GM12878 (cell line): Measurements from ENCODE around the gene GMPPA. TPM values are rescaled to one million over a fixed set of nuclear protein-coding genes. Genes with fewer than 3 reads are reported as not detected.
A peak's percentile ranks its signal among the peaks of the same experiment; 100 is the strongest.

Source experiments
- ATAC-seq: fragments of 200-7000 bp; cut with Tn5 transposase; 3 replicates; pipeline ENCODE4 v1.9.1; 2020; ENCODE audit warnings: mild to moderate bottlenecking, moderate library complexity
- BruUV-seq: library from RNA; stranded (reverse); fragments of 400-500 nt; replicated peaks from 2 replicates; lab custom pipeline; 2021; lab: Mats Ljungman, UMichigan
- CTCF ChIA-PET: fragments of 300-600 bp; sonication (Branson Sonifier 250); formaldehyde crosslinking; extraction: SDS; loops from one replicate; lab custom pipeline; 2021; ENCODE audit warnings: inconsistent platforms; lab: Yijun Ruan, JAX
- POLR2A ChIA-PET: fragments of 350-600 bp; formaldehyde crosslinking; extraction: SDS; loops from one replicate; lab custom pipeline; 2021; ENCODE audit warnings: inconsistent platforms; lab: Charles Lee
- RAD21 ChIA-PET: fragments of 300-600 bp; sonication (Branson Sonifier 250); formaldehyde crosslinking; loops from one replicate; lab custom pipeline; 2023; ENCODE audit warnings: antibody characterized with exemption; ENCODE audit not compliant: unreplicated experiment; lab: Charles Lee
- SMC1A ChIA-PET: fragments of 300-600 bp; sonication (Branson Sonifier 250); formaldehyde crosslinking; loops from one replicate; lab custom pipeline; 2023; ENCODE audit not compliant: unreplicated experiment, uncharacterized antibody; lab: Charles Lee
- DNase-seq: peaks from one replicate; pipeline ENCODE4 v3.0.0-alpha.2; 2011; ENCODE audit warnings: low read depth, low spot score
- FAIRE-seq: peaks from 3 replicates; lab custom pipeline; 2011; peaks lifted over from hg19 to GRCh38; lab: Jason Lieb, UNC
- H2AFZ ChIP-seq: 2 replicates; pipeline ENCODE4 v1.6.0; 2011; ENCODE audit warnings: low read depth, low read length, control low read depth; ENCODE audit not compliant: control insufficient read depth
- H3K27ac ChIP-seq: 2 replicates; pipeline ENCODE4 v1.5.1; 2011; ENCODE audit warnings: control low read depth; ENCODE audit not compliant: control insufficient read depth, insufficient read depth
- H3K27me3 ChIP-seq, 2 experiments: replicated peaks in 1 of 2; 2 replicates each; pipeline versions ENCODE4 v1.6.0 to v1.6.1; 2011; ENCODE audit warnings: low read length in 1 of 2; ENCODE audit not compliant: control insufficient read depth in 2 of 2, insufficient read depth in 2 of 2
- H3K36me3 ChIP-seq, 2 experiments: 2 replicates each; pipeline ENCODE4 v1.5.1; 2011; ENCODE audit warnings: low read length in 1 of 2; ENCODE audit not compliant: control insufficient read depth in 2 of 2, insufficient read depth in 2 of 2
- H3K4me1 ChIP-seq: 2 replicates; pipeline ENCODE4 v1.6.1; 2011; ENCODE audit warnings: mild to moderate bottlenecking, low read length, moderate library complexity, mixed read lengths; ENCODE audit not compliant: control insufficient read depth, insufficient read depth
- H3K4me2 ChIP-seq: 2 replicates; pipeline ENCODE4 v1.6.0; 2011; ENCODE audit warnings: control low read depth; ENCODE audit not compliant: control insufficient read depth, insufficient read depth
- H3K4me3 ChIP-seq: fragments of 200-600 bp; sonication (generic); 2 replicates; pipeline ENCODE4 v1.5.1; 2016
- H3K79me2 ChIP-seq: 2 replicates; pipeline ENCODE4 v1.6.0; 2011; ENCODE audit warnings: low read length; ENCODE audit not compliant: control insufficient read depth, insufficient read depth
- H3K9ac ChIP-seq: 2 replicates; pipeline ENCODE4 v1.8.0; 2011; ENCODE audit warnings: low read length, control low read depth, mixed read lengths; ENCODE audit not compliant: control insufficient read depth, insufficient read depth
- H3K9me3 ChIP-seq: replicated peaks from 3 replicates; pipeline ENCODE4 v1.5.1; 2011; ENCODE audit warnings: mild to moderate bottlenecking, low read length; ENCODE audit not compliant: control insufficient read depth, insufficient read depth
- H4K20me1 ChIP-seq: 2 replicates; pipeline ENCODE4 v1.6.0; 2011; ENCODE audit not compliant: control insufficient read depth, insufficient read depth
- ETV6 ChIP-seq, 2 experiments: fragments of 450-650 bp in 1 of 2; IDR thresholded peaks in 1 of 2; conservative IDR thresholded peaks in 1 of 2; 2 replicates each; pipeline ENCODE4 v1.6.1; 2014; ENCODE audit warnings: antibody characterized with exemption in 1 of 2, borderline replicate concordance in 1 of 2, low read depth in 1 of 2, mild to moderate bottlenecking in 1 of 2, moderate library complexity in 1 of 2
- RAD51 ChIP-seq: fragments of 450-650 bp; IDR thresholded peaks from 2 replicates; pipeline ENCODE4 v1.6.1; 2016; ENCODE audit warnings: moderate library complexity, mild to moderate bottlenecking, inconsistent platforms
- SUZ12 ChIP-seq: fragments of 200-600 bp; sonication (generic); IDR thresholded peaks from one replicate; pipeline ENCODE4 v1.6.1; 2018; ENCODE audit warnings: antibody characterized with exemption, mild to moderate bottlenecking; ENCODE audit not compliant: unreplicated experiment
- TBL1XR1 ChIP-seq: IDR thresholded peaks from 2 replicates; pipeline ENCODE4 v1.6.1; 2012; ENCODE audit warnings: low read depth, low read length, improper control_type of control experiment
- ZNF274 ChIP-seq: IDR thresholded peaks from one replicate; pipeline ENCODE4 v1.8.0; 2011; ENCODE audit not compliant: insufficient read length, insufficient read depth
- WGBS: methylation state at CpG from one replicate; pipeline ENCODE4 v1.1.6; 2016; ENCODE audit warnings: low lambda C conversion rate; ENCODE audit not compliant: insufficient replicate concordance, insufficient coverage; ENCODE audit errors: missing lambda C conversion rate; 5-methylcytosine and 5-hydroxymethylcytosine counted together
- in situ Hi-C: fragments of 300-500 bp; cut with MboI; formaldehyde crosslinking; loops from 9 replicates; pipeline ENCODE4 v1.14.3; 2018; ENCODE audit warnings: mixed read lengths
- intact Hi-C: fragments of 100-400 bp; cut with micrococcal nuclease; formaldehyde crosslinking; loops from one replicate; pipeline ENCODE4 v1.14.2; 2022; ENCODE audit not compliant: unreplicated experiment
- polyA plus RNA-seq, 11 experiments: library from polyadenylated mRNA; depleted of rRNA in 4 of 11; unstranded in 6 of 11; stranded (reverse) in 5 of 11; fragments of >200 nt; fragmentation: Nextera tagmentation in 4 of 11; fragmentation: Illumina TruSeq in 1 of 11; extraction: Ambion mirVana in 4 of 11; extraction: Trizol in 1 of 11; gene quantifications; 1 replicate in 1 of 11; 2 replicates in 10 of 11; pipeline versions ENCODE4 v1.2.1 to v1.2.3, GENCODE V29; 2011 to 2016; ENCODE audit warnings: inconsistent platforms in 2 of 11, missing spikeins in 2 of 11, low read depth in 1 of 11
- total RNA-seq, 4 experiments: library from RNA; depleted of rRNA in 3 of 4; stranded (reverse); fragments of >200 nt in 3 of 4; fragmentation: Illumina TruSeq in 1 of 4; extraction: Trizol in 1 of 4; gene quantifications; 2 replicates each; pipeline versions ENCODE4 v1.2.1 to v1.2.3, GENCODE V29; 2013 to 2021
- TF ChIP-seq, protein P1 (sequence below): fragments of 450-650 bp; conservative IDR thresholded peaks from 2 replicates; pipeline ENCODE4 v1.6.1; 2017; ENCODE audit warnings: mild to moderate bottlenecking, moderate library complexity
- TF ChIP-seq, protein P2 (sequence below): IDR thresholded peaks from 2 replicates; pipeline ENCODE4 v1.6.1; 2012; ENCODE audit warnings: mild to moderate bottlenecking, low read depth, low read length
- TF ChIP-seq, protein P3 (sequence below): fragments of 450-650 bp; IDR thresholded peaks from 2 replicates; pipeline ENCODE4 v1.6.1; 2018; ENCODE audit warnings: mild to moderate bottlenecking, low read depth, moderate library complexity; ENCODE audit not compliant: partially characterized antibody
- TF ChIP-seq, protein P4 (sequence below): IDR thresholded peaks from 2 replicates; pipeline ENCODE4 v1.6.1; 2012; ENCODE audit warnings: low read length, inconsistent platforms

The GMPPA gene
- total and polyA plus RNA-seq, 10 of the 15 experiments (the other 5 are each of a cell fraction or from before 2014, with no cell fraction given), result 1.9 to 83.2 (median 45.0) TPM

DNA sequence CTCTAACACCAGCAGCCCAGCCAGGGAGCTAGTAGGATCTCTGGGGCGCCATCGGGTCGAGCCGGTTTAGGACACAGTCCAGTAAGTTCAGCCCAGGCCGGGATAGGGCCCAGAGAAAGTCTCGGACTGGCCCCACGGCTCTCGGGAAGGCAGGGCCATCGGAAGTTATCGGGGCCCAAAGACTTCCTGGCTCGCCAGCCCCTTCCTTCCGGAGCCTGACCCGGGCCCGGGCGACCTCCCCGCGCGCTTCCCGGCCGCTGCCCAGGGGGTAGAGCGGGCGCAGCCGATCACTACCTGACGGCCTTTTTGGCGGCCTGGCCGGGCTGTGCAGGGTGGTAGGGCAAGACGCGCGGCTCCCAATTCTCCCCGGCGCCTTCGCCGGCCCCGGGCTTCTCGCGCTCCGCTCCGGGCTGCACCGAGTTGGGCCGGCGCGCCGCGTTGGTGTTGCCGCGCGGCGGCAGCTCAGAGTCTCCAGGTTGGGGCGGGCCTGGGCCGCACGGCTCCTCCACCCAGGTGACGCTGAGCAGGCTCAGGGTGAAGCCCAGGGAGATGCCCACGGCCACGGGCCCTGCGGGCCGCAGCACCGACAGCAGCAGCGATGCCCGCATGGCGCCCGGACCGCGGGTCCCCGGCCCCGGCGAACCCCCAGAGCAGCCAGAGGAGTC, 44.4 kb downstream of the GMPPA start:
- POLR2A ChIA-PET, result interaction anchor here (1.0 to 1.3 kb wide), 2 partner anchors 54 to 147 kb away, joined by 3 to 5 read pairs; partner anchors contain the start of gene STK11IP
- in situ Hi-C loops, result loop anchor here (5.0 kb wide), 1 partner anchor 144 kb away; no protein-coding TSS in a partner anchor
- TF ChIP-seq TBL1XR1 (no peak), RAD51 (no peak), ETV6 (conservative IDR thresholded peaks at IDR 0.05 in 1 of 2, IDR thresholded peaks at IDR 0.05 in 1 of 2; ENCODE audit: borderline replicate concordance in 1 of 2, low read depth in 1 of 2) (peak in 1 of 2 experiments; percentile 35; a peak in 1 of 4 replicates), ZNF274 (no peak), SUZ12 (no peak)
- TF ChIP-seq, protein P1, sequence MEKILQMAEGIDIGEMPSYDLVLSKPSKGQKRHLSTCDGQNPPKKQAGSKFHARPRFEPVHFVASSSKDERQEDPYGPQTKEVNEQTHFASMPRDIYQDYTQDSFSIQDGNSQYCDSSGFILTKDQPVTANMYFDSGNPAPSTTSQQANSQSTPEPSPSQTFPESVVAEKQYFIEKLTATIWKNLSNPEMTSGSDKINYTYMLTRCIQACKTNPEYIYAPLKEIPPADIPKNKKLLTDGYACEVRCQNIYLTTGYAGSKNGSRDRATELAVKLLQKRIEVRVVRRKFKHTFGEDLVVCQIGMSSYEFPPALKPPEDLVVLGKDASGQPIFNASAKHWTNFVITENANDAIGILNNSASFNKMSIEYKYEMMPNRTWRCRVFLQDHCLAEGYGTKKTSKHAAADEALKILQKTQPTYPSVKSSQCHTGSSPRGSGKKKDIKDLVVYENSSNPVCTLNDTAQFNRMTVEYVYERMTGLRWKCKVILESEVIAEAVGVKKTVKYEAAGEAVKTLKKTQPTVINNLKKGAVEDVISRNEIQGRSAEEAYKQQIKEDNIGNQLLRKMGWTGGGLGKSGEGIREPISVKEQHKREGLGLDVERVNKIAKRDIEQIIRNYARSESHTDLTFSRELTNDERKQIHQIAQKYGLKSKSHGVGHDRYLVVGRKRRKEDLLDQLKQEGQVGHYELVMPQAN, result peak; percentile 21; the same call in 1 of the 2 replicates
- TF ChIP-seq, protein P2, sequence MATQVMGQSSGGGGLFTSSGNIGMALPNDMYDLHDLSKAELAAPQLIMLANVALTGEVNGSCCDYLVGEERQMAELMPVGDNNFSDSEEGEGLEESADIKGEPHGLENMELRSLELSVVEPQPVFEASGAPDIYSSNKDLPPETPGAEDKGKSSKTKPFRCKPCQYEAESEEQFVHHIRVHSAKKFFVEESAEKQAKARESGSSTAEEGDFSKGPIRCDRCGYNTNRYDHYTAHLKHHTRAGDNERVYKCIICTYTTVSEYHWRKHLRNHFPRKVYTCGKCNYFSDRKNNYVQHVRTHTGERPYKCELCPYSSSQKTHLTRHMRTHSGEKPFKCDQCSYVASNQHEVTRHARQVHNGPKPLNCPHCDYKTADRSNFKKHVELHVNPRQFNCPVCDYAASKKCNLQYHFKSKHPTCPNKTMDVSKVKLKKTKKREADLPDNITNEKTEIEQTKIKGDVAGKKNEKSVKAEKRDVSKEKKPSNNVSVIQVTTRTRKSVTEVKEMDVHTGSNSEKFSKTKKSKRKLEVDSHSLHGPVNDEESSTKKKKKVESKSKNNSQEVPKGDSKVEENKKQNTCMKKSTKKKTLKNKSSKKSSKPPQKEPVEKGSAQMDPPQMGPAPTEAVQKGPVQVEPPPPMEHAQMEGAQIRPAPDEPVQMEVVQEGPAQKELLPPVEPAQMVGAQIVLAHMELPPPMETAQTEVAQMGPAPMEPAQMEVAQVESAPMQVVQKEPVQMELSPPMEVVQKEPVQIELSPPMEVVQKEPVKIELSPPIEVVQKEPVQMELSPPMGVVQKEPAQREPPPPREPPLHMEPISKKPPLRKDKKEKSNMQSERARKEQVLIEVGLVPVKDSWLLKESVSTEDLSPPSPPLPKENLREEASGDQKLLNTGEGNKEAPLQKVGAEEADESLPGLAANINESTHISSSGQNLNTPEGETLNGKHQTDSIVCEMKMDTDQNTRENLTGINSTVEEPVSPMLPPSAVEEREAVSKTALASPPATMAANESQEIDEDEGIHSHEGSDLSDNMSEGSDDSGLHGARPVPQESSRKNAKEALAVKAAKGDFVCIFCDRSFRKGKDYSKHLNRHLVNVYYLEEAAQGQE, result peak; percentile 28; the same call in 1 of the 2 replicates
- TF ChIP-seq, protein P3, sequence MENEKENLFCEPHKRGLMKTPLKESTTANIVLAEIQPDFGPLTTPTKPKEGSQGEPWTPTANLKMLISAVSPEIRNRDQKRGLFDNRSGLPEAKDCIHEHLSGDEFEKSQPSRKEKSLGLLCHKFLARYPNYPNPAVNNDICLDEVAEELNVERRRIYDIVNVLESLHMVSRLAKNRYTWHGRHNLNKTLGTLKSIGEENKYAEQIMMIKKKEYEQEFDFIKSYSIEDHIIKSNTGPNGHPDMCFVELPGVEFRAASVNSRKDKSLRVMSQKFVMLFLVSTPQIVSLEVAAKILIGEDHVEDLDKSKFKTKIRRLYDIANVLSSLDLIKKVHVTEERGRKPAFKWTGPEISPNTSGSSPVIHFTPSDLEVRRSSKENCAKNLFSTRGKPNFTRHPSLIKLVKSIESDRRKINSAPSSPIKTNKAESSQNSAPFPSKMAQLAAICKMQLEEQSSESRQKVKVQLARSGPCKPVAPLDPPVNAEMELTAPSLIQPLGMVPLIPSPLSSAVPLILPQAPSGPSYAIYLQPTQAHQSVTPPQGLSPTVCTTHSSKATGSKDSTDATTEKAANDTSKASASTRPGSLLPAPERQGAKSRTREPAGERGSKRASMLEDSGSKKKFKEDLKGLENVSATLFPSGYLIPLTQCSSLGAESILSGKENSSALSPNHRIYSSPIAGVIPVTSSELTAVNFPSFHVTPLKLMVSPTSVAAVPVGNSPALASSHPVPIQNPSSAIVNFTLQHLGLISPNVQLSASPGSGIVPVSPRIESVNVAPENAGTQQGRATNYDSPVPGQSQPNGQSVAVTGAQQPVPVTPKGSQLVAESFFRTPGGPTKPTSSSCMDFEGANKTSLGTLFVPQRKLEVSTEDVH, result no peak
- TF ChIP-seq, protein P4, sequence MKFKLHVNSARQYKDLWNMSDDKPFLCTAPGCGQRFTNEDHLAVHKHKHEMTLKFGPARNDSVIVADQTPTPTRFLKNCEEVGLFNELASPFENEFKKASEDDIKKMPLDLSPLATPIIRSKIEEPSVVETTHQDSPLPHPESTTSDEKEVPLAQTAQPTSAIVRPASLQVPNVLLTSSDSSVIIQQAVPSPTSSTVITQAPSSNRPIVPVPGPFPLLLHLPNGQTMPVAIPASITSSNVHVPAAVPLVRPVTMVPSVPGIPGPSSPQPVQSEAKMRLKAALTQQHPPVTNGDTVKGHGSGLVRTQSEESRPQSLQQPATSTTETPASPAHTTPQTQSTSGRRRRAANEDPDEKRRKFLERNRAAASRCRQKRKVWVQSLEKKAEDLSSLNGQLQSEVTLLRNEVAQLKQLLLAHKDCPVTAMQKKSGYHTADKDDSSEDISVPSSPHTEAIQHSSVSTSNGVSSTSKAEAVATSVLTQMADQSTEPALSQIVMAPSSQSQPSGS, result no peak

More for the DNA sequence above, 44.4 kb downstream of the GMPPA start:
- Histone ChIP-seq H2AFZ (peak overlapping the region; percentile 62), H3K36me3 (no peaks in the 10 kb centered on the region; a peak in 1 of 4 replicates), H3K27ac (no peak overlapping the region), H3K79me2 (no peaks in the 10 kb centered on the region), H3K27me3 (peaks cover 0 to 7% of the 10 kb centered on the region in 2 experiments; a peak in 2 of 4 replicates), H3K9ac (peak overlapping the region; percentile 44; the same call in 1 of the 2 replicates), H3K4me1 (peaks cover 3% of the 10 kb centered on the region; the same call in 1 of the 2 replicates), H3K4me3 (peak overlapping the region; percentile 69), H4K20me1 (no peaks in the 10 kb centered on the region; the same call in 1 of the 2 replicates), H3K4me2 (peak overlapping the region; percentile 81), H3K9me3 (no peaks in the 10 kb centered on the region)
- 1% methylated on average over 57 of the region's 66 CpGs for WGBS
- peak; percentile 69 for ATAC-seq
- no peak for FAIRE-seq
- RAD21 ChIA-PET, result interaction anchor here (1.0 to 3.7 kb wide), 4 partner anchors 44 to 147 kb away, joined by 3 to 25 read pairs (median 12); partner anchors contain the start of gene GMPPA
- CTCF ChIA-PET, result interaction anchor here (0.6 to 4.5 kb wide), 12 partner anchors 9 to 147 kb away, joined by 3 to 68 read pairs (median 4); partner anchors contain the start of gene GMPPA
- no TSS peak for BruUV-seq
- SMC1A ChIA-PET, result interaction anchor here (1.0 to 1.3 kb wide), 3 partner anchors 13 to 139 kb away, joined by 3 read pairs; no protein-coding TSS in a partner anchor
- no peak for DNase-seq
- intact Hi-C loops, result no loop called here
